Thyroid gland (tissue), 4 donors: ENCODE data around the gene EIF3A.

Experiments used
- CTCF ChIP-seq, 6 experiments: fragments of 200-600 bp in 3 of 6; fragments of 450-650 bp in 3 of 6; sonication (generic) in 3 of 6; IDR thresholded peaks; one replicate each; pipeline ENCODE4 v1.5.1; 2016 to 2019; ENCODE audit warnings: antibody characterized with exemption in 6 of 6, mild to moderate bottlenecking in 2 of 6, inconsistent platforms in 1 of 6, moderate library complexity in 1 of 6
- POLR2A ChIP-seq, 2 donors: fragments of 450-650 bp; IDR thresholded peaks; one replicate each; pipeline ENCODE4 v1.6.1; 2017; ENCODE audit warnings: antibody characterized with exemption in 2 of 2, mild to moderate bottlenecking in 2 of 2, moderate library complexity in 1 of 2

- TF ChIP-seq CTCF (IDR thresholded peaks at IDR 0.05) (no peak), POLR2A (IDR thresholded peaks at IDR 0.05) (no peak)
Measured at GRCh38 chr10:119120875-119121274, 40.3 kb upstream of the EIF3A start.
